ENCODE data around the gene PRKCE. TPM values are rescaled to one million over a fixed set of nuclear protein-coding genes. Genes with fewer than 3 reads are reported as not detected.

The PRKCE gene
- polyA plus RNA-seq, 3 donors = 1.3 to 7.7 (median 2.3) TPM

- Mint-ChIP-seq H3K27ac (peak overlapping the region in 1 of 7 donors; percentile 61), H3K9me3 (no peaks in the 10 kb centered on the region), H3K4me1 (peaks cover 24% of the 10 kb centered on the region), H3K4me3 (no peak overlapping the region), H3K36me3 (no peaks in the 10 kb centered on the region), H3K27me3 (ENCODE audit: low read depth in 3 of 3) (peaks cover 0 to 1% (median 0%) of the 10 kb centered on the region in 3 donors)
- peaks cover 28% of the 10 kb centered on the region for H4K20me1 ChIP-seq (ENCODE audit: insufficient read depth, low read length)
- no peak overlapping the region for H3K4me3 ChIP-seq (replicated peaks in 1 of 3; ENCODE audit: low read depth in 2 of 3, low read length in 3 of 3)
- H3K9me3 ChIP-seq (replicated peaks in 1 of 2; ENCODE audit: control insufficient read depth in 1 of 2, insufficient read depth in 1 of 2, low read length in 2 of 2) = no peaks in the 10 kb centered on the region
- H3K27ac ChIP-seq (ENCODE audit: low read depth in 1 of 2, low read length in 2 of 2) = no peak overlapping the region
- no peak overlapping the region for H3K4me2 ChIP-seq (replicated peaks; ENCODE audit: extremely low read depth, low read length, poor library complexity, severe bottlenecking)
- no peak for DNase-seq
- H3K79me2 ChIP-seq (ENCODE audit: insufficient read depth, low read length) = peaks cover under 1% of the 10 kb centered on the region
- H3K4me1 ChIP-seq (ENCODE audit: control insufficient read depth in 1 of 2, insufficient read depth in 2 of 2, low read length in 2 of 2) = peaks cover 3 to 7% of the 10 kb centered on the region in 2 donors
- no peak overlapping the region for H2AFZ ChIP-seq (ENCODE audit: insufficient read depth, low read depth, low read length, poor library complexity, severe bottlenecking)
- no peak for TF ChIP-seq CTCF (IDR thresholded peaks at IDR 0.05)
- no peak overlapping the region for H3K9ac ChIP-seq (ENCODE audit: insufficient read depth, low read length, poor library complexity, severe bottlenecking)
- intact Hi-C loops (cut with micrococcal nuclease) = no loop called here
- no peaks in the 10 kb centered on the region for H3K36me3 ChIP-seq (replicated peaks in 1 of 2; ENCODE audit: control insufficient read depth in 1 of 2, insufficient read depth in 2 of 2, low read length in 2 of 2)
- H3K27me3 ChIP-seq (ENCODE audit: control insufficient read depth in 2 of 2, insufficient read depth in 2 of 2, low read length in 2 of 2) = no peaks in the 10 kb centered on the region
- 100% methylated on average over 1 of the region's 1 CpG for WGBS (ENCODE audit: insufficient coverage)
These were observed 106.5 kb downstream of the PRKCE start for GRCh38 chr2:45758018-45758417.

GRCh38 chr2:45759310-45759851 is 107.9 kb downstream of the PRKCE start:
- no peaks in the 10 kb centered on the region for H3K79me2 ChIP-seq (ENCODE audit: insufficient read depth, low read length)
- intact Hi-C loops (cut with micrococcal nuclease) = no loop called here
- Mint-ChIP-seq H3K27me3 (ENCODE audit: low read depth in 3 of 3) (peaks cover 0 to 1% (median 0%) of the 10 kb centered on the region in 3 donors), H3K9me3 (no peaks in the 10 kb centered on the region), H3K27ac (no peak overlapping the region), H3K4me1 (peaks cover 27% of the 10 kb centered on the region), H3K4me3 (no peak overlapping the region), H3K36me3 (no peaks in the 10 kb centered on the region)
- H3K4me1 ChIP-seq (ENCODE audit: control insufficient read depth in 1 of 2, insufficient read depth in 2 of 2, low read length in 2 of 2) = peaks cover 3 to 10% of the 10 kb centered on the region in 2 donors
- H3K4me2 ChIP-seq (replicated peaks; ENCODE audit: extremely low read depth, low read length, poor library complexity, severe bottlenecking) = no peak overlapping the region
- no peak overlapping the region for H3K9ac ChIP-seq (ENCODE audit: insufficient read depth, low read length, poor library complexity, severe bottlenecking)
- TF ChIP-seq CTCF (IDR thresholded peaks at IDR 0.05) = no peak
- H3K9me3 ChIP-seq (replicated peaks in 1 of 2; ENCODE audit: control insufficient read depth in 1 of 2, insufficient read depth in 1 of 2, low read length in 2 of 2) = no peaks in the 10 kb centered on the region
- 98% methylated on average over 13 of the region's 15 CpGs for WGBS (ENCODE audit: insufficient coverage)
- H4K20me1 ChIP-seq (ENCODE audit: insufficient read depth, low read length) = peaks cover 28% of the 10 kb centered on the region
- no peak overlapping the region for H3K4me3 ChIP-seq (replicated peaks in 1 of 3; ENCODE audit: low read depth in 2 of 3, low read length in 3 of 3)
- H3K36me3 ChIP-seq (replicated peaks in 1 of 2; ENCODE audit: control insufficient read depth in 1 of 2, insufficient read depth in 2 of 2, low read length in 2 of 2) = no peaks in the 10 kb centered on the region
- H3K27ac ChIP-seq (ENCODE audit: low read depth in 1 of 2, low read length in 2 of 2) = no peak overlapping the region
- no peaks in the 10 kb centered on the region for H3K27me3 ChIP-seq (ENCODE audit: control insufficient read depth in 2 of 2, insufficient read depth in 2 of 2, low read length in 2 of 2)
- DNase-seq = no peak
- H2AFZ ChIP-seq (ENCODE audit: insufficient read depth, low read depth, low read length, poor library complexity, severe bottlenecking) = no peak overlapping the region
